CD4-positive, alpha-beta T cell treated with Interleukin-4 for 1 hour (primary cell): Measurements from ENCODE around the gene ANAPC5.
"Not testable (repeated sequence)": the region's sequence is repeated elsewhere in the genome, so short reads cannot be mapped to it uniquely, and the experiment has no call there.

Source experiments
- DNase-seq, 2 donors: peaks; one replicate each; pipeline ENCODE4 v3.0.0-alpha.2; 2020 to 2022

ANAPC5 gene

GRCh38 chr12:121304306-121304705, 47.9 kb downstream of the ANAPC5 start:
- DNase-seq: no peak

DNA sequence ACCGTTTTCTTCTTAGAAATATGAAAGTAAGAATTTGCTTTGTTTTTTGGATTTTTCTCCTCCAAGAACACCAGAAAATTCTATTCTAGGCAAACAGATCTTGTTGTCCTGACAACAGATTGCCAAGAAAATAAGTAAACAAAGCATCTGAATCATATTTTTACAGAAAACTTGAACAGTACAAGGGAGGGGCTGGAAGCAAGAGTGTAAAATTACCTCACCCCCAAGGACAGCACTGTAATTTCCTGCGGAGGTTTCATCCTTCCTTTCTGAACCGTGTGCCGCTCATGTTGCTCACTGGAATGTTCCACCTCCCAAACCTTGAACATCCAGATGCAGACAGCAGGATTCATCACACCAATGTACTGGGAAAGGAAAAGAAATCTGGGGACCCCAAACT, 50.3 kb downstream of the ANAPC5 start:
- DNase-seq: peak in 1 of 2 donors; percentile 27

DNA sequence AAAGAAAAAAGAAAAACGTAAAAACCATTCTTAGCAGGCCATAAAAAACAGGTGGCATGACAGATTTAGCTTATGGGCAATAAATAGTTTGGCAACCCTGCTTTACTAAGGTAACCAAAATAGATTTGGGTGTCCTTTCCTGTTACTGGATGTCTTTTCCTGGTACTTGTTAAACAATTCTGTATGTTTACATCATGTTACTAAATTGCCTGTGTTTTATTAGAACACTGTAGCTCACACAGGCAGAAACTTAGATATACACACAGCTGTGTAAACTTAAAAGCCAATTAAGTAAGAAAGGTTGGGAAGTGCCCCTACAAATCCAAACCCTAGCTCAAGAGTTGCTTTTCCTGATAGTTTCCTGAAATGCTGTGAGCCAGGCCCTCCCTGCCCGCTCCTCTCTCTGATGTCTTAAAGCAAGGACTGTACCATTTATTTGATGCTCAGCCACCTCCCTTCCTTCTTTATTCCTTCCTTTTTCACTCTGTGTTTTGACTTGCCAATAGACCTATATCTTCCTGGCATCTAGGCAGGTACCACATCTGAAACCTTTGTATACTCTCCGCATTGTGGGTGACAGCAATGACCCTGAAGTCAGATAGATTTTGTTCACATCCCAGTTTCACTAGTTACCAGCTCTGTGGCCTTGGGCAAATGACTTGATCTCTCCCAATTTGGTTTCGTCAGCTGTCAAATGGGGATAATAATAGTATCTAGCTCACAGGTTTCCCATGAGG, 52.0 kb downstream of the ANAPC5 start:
- no peak for DNase-seq

DNA sequence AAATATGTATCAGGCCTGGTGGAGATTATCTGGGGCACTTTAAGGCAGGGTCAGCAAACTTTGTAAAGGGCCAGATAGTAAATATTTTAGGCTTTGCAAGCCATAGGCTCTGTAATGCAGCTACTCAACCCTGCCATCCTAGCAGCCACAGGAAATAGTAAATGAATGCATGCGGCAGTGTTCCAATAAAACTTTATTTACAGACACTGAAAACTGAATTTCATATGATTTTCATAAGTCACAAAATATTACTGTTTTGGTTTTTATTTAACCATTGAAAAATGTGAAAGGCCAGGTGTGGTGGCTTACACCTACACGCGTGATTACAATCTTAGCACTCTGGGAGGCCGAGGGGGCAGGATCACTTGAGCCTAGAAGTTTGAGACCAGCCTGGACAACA, 52.5 kb downstream of the ANAPC5 start:
- DNase-seq: no peak

DNA sequence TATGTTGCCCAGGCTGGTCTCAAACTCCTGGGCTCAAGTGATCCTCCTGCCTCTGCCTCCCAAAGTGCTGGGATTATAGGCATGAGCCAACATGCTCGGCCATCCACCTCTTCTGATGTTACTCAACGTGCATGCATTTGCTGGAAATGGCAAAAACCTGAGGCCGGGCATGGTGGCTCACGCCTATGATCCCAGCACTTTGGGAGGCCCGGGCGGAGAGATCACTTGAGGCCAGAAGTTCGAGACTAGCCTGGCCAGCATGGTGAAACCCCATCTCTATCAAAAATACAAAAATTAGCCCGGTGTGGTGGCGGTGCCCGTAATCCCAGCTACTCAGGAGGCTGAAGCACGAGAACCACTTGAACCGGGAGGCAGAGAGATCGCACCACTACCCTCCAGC, 53.8 kb downstream of the ANAPC5 start:
- not testable (repeated sequence) for DNase-seq

DNA sequence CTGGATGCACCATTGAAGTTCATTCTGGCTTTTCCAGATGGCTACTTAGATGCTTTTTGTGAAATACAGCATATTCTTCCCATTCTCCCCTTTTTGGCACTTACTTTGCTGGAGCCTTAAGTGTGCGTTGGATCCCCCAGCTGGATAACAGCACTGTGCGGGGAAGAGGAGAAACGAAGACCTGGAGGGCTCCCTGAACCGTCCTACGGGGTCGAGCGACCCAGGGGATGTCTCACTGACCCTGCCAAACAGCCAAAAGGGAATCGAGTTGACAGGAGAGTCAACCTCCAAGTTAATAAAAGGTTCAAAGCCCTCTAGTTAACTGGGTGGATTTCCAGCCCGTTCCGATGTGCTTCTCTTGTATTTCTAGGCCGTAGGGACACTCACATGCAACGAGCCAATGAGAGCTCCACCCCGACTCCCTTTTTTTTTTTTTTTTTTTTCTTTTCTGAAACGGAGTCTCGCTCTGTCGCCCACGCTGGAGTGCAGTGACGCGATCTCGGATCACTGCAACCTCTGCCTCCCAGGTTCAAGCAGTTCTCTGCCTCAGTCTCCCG, 54.7 kb downstream of the ANAPC5 start:
- peak; percentile 21 to 22 for DNase-seq

GRCh38 chr12:121296618-121297434, 55.4 kb downstream of the ANAPC5 start, which contains the start of gene CAMKK2:
CAMKK2 (minus strand) TSS chr12:121296709; CDS start chr12:121274526, 22,183 bp downstream.
- DNase-seq: peak; percentile 86 to 91

GRCh38 chr12:121295746-121296617, 56.2 kb downstream of the ANAPC5 start:
- no peak for DNase-seq

DNA sequence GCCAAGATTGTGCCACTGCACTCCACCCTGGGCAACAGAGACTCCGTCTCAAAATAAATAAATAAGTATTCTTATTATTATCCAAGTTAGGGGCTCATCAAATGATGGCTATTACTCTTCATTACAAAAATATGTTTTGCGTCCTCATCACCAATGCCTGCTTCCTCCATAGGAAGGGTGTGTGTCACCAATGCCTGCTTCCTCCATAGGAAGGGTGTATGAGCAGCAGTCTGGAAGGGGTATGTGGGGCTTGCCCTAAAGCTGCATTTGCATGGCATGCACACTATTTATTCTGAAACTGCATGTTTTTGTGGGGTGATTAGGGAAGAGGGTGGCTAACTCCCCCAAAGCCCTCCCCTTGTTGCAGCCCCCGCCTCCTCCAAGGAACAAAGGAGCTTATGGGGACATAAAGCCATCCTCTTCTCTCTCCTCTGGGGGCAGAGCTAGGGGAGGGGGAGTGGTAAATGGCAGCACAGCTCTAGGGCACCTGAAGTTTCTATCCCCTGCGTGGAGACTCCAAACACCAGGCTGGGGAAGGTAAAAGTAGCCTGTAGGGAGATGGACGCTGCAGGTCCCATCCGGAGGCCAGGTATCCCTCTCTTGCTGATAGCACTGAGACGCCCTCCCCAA, 57.0 kb downstream of the ANAPC5 start:
- DNase-seq: peak in 1 of 2 donors; percentile 23

- DNase-seq: no peak
Measured at GRCh38 chr12:121294151-121294889, 57.9 kb downstream of the ANAPC5 start.

GRCh38 chr12:121293603-121294002, 58.6 kb downstream of the ANAPC5 start:
- no peak for DNase-seq

DNA sequence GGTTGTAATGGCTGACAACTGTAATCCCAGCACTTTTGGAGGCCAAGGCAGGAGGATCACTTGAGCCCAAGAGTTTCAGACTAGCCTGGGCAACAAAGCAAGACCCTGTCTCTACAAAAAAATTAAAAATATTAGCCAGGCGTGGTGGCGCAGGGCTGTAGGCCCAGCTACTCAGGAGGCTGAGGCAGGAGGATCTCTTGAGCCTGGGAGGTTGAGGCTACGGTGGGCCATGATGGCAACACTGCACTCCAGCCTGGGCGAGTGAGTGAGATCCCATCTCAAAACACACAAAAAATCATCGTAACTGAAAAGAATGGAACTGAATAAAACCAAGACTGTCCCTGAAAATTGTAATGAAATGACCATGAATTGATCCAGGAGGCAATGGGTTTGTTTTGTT, 61.8 kb downstream of the ANAPC5 start:
- DNase-seq: no peak

DNA sequence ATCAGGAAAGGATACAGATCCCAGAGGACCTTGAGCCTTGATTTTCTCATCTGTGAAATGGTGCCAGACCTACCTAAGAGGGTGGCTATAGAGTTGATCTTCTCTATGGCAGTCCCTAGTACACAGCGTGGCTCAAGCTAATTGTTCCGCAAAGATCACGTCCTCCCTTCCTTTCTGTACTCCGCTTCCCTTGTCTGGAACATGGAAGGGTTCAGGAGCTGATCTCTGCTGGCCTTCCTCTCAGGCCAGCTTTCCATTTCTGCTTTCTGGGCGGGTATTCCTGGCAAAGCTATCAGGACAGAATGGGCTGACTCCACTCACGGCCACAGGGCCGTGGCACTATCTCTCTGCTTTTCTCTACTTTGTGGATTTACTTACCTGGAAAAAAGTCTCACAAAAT, 62.2 kb downstream of the ANAPC5 start:
- no peak for DNase-seq

GRCh38 chr12:121288986-121289385, 63.2 kb downstream of the ANAPC5 start:
- DNase-seq: no peak

DNA sequence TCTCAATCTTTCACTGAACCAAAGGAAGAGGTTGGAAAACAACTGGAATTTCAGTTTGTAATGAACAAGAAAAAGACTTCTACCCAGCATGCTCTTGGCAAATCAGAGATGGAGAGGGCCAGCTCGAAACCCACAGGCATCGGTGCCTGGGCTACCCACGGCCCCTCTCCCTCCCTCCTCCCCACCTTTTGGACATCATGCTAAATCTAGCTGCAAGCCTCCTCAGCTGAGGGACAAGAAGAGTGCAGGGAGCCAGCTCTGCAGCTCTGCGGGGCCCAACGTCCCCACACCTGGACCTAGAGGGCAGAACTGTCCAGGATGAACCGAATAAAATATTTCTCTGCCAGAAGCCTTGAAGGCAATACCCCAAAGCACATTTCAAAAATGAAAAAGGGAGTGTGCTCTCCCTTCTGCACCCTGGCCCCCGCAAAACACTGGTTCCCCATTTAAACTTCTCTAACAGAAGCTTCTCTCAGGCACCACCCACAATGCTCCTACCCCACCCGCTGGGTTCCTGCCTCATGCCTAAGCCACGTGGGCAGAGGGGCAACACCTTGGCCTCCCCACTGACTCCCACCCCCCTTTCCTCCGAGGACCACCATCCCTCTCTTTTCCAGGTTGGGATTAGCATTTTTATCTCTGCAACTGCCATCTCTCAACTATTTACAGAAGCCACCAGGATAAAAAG, 63.9 kb downstream of the ANAPC5 start:
- no peak for DNase-seq

GRCh38 chr12:121287267-121287954, 64.8 kb downstream of the ANAPC5 start:
- peak in 1 of 2 donors; percentile 34 for DNase-seq

DNA sequence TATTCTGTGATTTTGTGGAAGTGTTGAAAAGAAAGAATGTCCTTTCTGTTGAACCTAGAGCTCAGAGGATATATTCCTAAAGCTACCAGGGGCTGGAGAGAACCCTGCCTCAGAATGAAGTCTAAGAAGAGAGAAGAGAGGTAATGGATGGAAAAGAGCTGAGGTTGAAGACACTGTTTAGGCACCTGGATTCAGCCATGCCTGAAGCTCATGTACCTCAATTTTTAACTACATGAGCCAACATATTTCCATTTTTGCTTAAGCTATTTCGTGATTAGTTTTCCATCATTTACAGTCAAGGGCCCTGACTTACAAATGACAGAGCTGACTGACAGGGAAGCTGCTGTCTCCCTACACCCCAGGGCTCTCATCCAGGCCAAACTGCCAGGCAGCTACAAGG, 66.4 kb downstream of the ANAPC5 start:
- no peak for DNase-seq

- no peak for DNase-seq
Measured at GRCh38 chr12:121284551-121285390, 67.4 kb downstream of the ANAPC5 start.

DNA sequence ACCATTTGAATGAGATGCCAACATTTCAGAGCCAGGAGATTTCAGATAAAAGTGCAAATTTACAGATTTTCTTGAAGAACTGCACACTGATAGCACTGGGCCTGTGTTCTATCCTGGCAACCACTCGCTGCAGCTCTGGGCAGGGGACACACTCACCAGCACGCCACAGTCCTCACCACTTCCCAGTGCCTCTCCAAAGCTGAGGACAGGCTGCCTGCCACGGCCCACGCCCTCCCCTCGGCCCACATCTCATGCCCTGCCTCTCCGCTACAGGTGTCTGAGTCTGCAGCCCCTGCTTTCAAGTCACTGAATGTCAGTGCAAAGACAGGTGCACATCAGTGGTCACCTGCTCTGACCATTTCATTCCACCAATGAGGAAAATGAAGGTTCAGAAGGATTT, 68.4 kb downstream of the ANAPC5 start:
- no peak for DNase-seq
